ENCODE data around the gene PRDM9.

DNA sequence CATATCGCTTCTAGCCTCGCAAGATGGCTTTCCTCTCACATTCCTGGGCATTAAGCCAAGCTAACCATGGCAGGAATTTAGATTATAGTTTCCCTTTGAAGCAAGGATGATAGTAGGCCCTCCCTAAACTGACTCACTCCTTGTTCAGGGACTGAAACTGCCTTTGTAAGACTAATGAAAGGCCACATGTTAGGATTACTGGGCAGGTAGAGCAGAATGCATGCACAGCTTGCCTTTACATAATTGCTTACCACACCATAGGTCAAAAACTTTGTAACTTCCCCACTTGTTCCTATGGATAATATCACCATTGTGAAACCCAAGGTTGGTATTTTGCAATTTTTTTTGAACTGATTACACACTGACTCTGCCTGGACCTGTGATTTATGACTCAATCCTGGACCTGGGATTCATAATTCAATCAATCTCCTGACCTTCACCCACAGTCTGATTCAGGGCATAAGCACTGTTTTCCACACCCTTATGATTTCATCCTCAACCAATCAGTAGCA, 41.0 kb upstream of the PRDM9 start:
- TF ChIP-seq POLR2A (IDR thresholded peaks at IDR 0.05; ENCODE audit: low read depth, low read length) (no peak), POLR2AphosphoS5 (IDR thresholded peaks at IDR 0.05; ENCODE audit: low read depth, low read length) (no peak), TAF1 (IDR thresholded peaks at IDR 0.05; ENCODE audit: borderline replicate concordance, low read depth, low read length) (no peak)

All from GM12892 (cell line).